C4-2B (cell line): ENCODE data around the gene FFAR3.

Experiments used
- CTCF ChIP-seq: fragments of 450-650 bp; conservative IDR thresholded peaks from 2 replicates; pipeline ENCODE4 v1.5.1; 2017; ENCODE audit warnings: mild to moderate bottlenecking
- ZFX ChIP-seq: fragments of 450-650 bp; IDR thresholded peaks from 2 replicates; pipeline ENCODE4 v1.6.1; 2017

- no peak for TF ChIP-seq CTCF
- no peak for TF ChIP-seq ZFX
Observed at GRCh38 chr19:35360880-35361420, 2.7 kb downstream of the FFAR3 start.
